ENCODE results near the gene NAPEPLD. TPM values are rescaled to one million over a fixed set of nuclear protein-coding genes. Genes with fewer than 3 reads are reported as not detected.

Gene NAPEPLD
- total RNA-seq, 2 donors from 2014 or later = 11.2 to 12.9 TPM

GRCh38 chr7:103141753-103142404 is 7.0 kb downstream of the NAPEPLD start:
- ATAC-seq = peak; percentile 77
- H3K9me3 ChIP-seq = no peaks in the 10 kb centered on the region
- no peak for DNase-seq
- H3K4me1 ChIP-seq = peaks cover 12% of the 10 kb centered on the region
- H3K4me3 ChIP-seq = no peak overlapping the region
- intact Hi-C loops (cut with DNase I) = no loop called here
- H3K27me3 ChIP-seq = no peaks in the 10 kb centered on the region
- TF ChIP-seq CTCF (IDR thresholded peaks at IDR 0.05) = no peak
- no peak for TF ChIP-seq POLR2A (IDR thresholded peaks at IDR 0.05)
- H3K36me3 ChIP-seq (replicated peaks in 1 of 2; ENCODE audit: insufficient read depth in 1 of 2, low read depth in 2 of 2) = no peaks in the 10 kb centered on the region
- peak overlapping the region in 3 of 4 donors; percentile 3 to 49 (median 48) for H3K27ac ChIP-seq
- WGBS, 2 donors = 80 to 91% methylated on average over 8 of the region's 8 CpGs

- Histone ChIP-seq H3K4me3 (no peak overlapping the region), H3K27me3 (no peaks in the 10 kb centered on the region), H3K27ac (no peak overlapping the region), H3K9me3 (no peaks in the 10 kb centered on the region), H3K4me1 (peaks cover 8% of the 10 kb centered on the region), H3K36me3 (replicated peaks in 1 of 2; ENCODE audit: insufficient read depth in 1 of 2, low read depth in 2 of 2) (no peaks in the 10 kb centered on the region)
- WGBS, 2 donors = 86 to 92% methylated on average over 2 of the region's 2 CpGs
- DNase-seq (no peak), ATAC-seq (no peak)
- intact Hi-C loops (cut with DNase I) = no loop called here
- TF ChIP-seq POLR2A (IDR thresholded peaks at IDR 0.05) = no peak
- no peak for TF ChIP-seq CTCF (IDR thresholded peaks at IDR 0.05)
Measured at GRCh38 chr7:103140685-103141084, 8.2 kb downstream of the NAPEPLD start.

- Histone ChIP-seq H3K4me3 (no peak overlapping the region), H3K9me3 (no peaks in the 10 kb centered on the region), H3K27me3 (no peaks in the 10 kb centered on the region), H3K36me3 (replicated peaks in 1 of 2; ENCODE audit: insufficient read depth in 1 of 2, low read depth in 2 of 2) (no peaks in the 10 kb centered on the region), H3K4me1 (peaks cover 12% of the 10 kb centered on the region), H3K27ac (no peak overlapping the region)
- DNase-seq (no peak), ATAC-seq (no peak)
- TF ChIP-seq CTCF (IDR thresholded peaks at IDR 0.05) = no peak
- no peak for TF ChIP-seq POLR2A (IDR thresholded peaks at IDR 0.05)
- 100% methylated on average over 2 of the region's 2 CpGs for WGBS, 2 donors
- intact Hi-C loops (cut with DNase I) = no loop called here
Measured at GRCh38 chr7:103140061-103140460, 8.8 kb downstream of the NAPEPLD start.

DNA sequence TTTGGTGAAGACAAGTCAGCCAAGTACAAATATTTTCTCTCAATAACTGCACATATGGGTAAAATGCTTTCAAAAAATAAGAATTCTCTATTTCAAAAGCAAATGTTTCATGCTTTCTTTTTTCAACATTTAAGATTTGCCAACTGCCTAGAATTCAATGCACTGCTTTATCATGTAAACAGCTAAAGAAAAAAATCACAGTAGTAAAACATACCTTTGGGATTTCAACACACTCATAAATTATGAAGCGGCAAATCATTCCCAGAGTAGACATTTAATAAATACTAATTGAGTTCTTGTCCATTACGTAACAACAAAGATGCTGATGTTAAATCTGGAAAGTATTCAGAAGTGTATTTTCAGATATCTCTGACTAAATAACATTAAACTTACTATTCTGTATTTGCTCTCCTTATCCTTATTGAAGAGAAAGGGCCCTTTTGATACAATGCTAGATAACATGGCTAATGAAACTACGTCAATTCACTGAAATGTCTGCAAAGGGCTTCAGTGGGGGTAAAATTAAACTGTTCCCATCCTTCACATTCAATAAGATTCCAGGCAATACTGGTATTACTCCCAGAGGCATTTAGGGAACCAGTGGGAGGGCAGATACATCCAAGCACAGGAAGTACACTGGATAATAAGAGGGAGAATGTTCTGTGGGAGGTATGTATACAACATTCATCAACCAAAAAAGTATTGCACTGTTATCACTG is 13.9 kb downstream of the NAPEPLD start:
- ATAC-seq = no peak
- intact Hi-C loops (cut with DNase I) = no loop called here
- TF ChIP-seq POLR2A (IDR thresholded peaks at IDR 0.05) = no peak
- no peak for TF ChIP-seq CTCF (IDR thresholded peaks at IDR 0.05)
- Histone ChIP-seq H3K27me3 (no peaks in the 10 kb centered on the region), H3K4me1 (peaks cover 12% of the 10 kb centered on the region), H3K36me3 (replicated peaks in 1 of 2; ENCODE audit: insufficient read depth in 1 of 2, low read depth in 2 of 2) (no peaks in the 10 kb centered on the region), H3K4me3 (no peak overlapping the region), H3K9me3 (no peaks in the 10 kb centered on the region), H3K27ac (peak overlapping the region in 1 of 4 donors; percentile 1)
- DNase-seq = no peak
- WGBS, 2 donors = 53 to 56% methylated on average over 3 of the region's 3 CpGs
